HCT116 (cell line): ENCODE measurements around the gene SNAPC2. TPM values are rescaled to one million over a fixed set of nuclear protein-coding genes. Genes with fewer than 3 reads are reported as not detected.
A peak's percentile ranks its signal among the peaks of the same experiment; 100 is the strongest.

Source experiments
- ATAC-seq: fragments of 200-7000 bp; cut with Tn5 transposase; 2 replicates; pipeline ENCODE4 v1.9.1; 2020; ENCODE audit warnings: mild to moderate bottlenecking, moderate library complexity
- BruUV-seq: library from RNA; stranded (reverse); fragments of 400-500 nt; replicated peaks from 2 replicates; lab custom pipeline; 2021; lab: Mats Ljungman, UMichigan
- CTCF ChIA-PET: fragments of 300-600 bp; sonication (Branson Sonifier 250); formaldehyde crosslinking; loops from one replicate; lab custom pipeline; 2021; ENCODE audit warnings: antibody characterized with exemption; lab: Charles Lee
- POLR2A ChIA-PET: fragments of 300-600, 350-600 bp; sonication (Branson Sonifier 250); formaldehyde crosslinking; loops from one replicate; lab custom pipeline; 2021; ENCODE audit warnings: antibody characterized with exemption; lab: Charles Lee
- RAD21 ChIA-PET, 2 experiments: fragments of 300-600 bp; sonication (Branson Sonifier 250); formaldehyde crosslinking; loops; one replicate each; lab custom pipeline; 2023; ENCODE audit warnings: low total read pairs in 2 of 2; ENCODE audit not compliant: uncharacterized antibody in 2 of 2, unreplicated experiment in 2 of 2, low non-redundant PET in 1 of 2; lab: Charles Lee
- DNase-seq: peaks from one replicate; pipeline ENCODE4 v3.0.0-alpha.2; 2010; ENCODE audit warnings: low read depth, low spot score
- H2AFZ ChIP-seq: fragments of 200-600 bp; shearing (Covaris generic), sonication (generic); 2 replicates; pipeline ENCODE4 v1.6.1; 2017; ENCODE audit warnings: low read depth, mixed run types, mixed read lengths, antibody characterized with exemption, low read length; ENCODE audit not compliant: poor library complexity, severe bottlenecking
- H3K27ac ChIP-seq: 2 replicates; pipeline ENCODE4 v1.5.1; 2012; ENCODE audit warnings: low read depth, low read length
- H3K27me3 ChIP-seq: fragments of 200-600 bp; sonication (generic); 2 replicates; pipeline ENCODE4 v1.6.1; 2016; ENCODE audit warnings: mixed run types, low read length, mixed read lengths; ENCODE audit not compliant: insufficient read depth
- H3K36me3 ChIP-seq, 2 experiments: fragments of 200-500 bp in 1 of 2; fragments of 200-600 bp in 1 of 2; sonication (Bioruptor generic) in 1 of 2; sonication (generic) in 1 of 2; 2 replicates each; pipeline versions ENCODE4 v1.5.1 to v1.6.1; 2014 to 2016; ENCODE audit warnings: low read length in 2 of 2, inconsistent platforms in 1 of 2, mixed read lengths in 1 of 2, mixed run types in 1 of 2; ENCODE audit not compliant: insufficient read depth in 2 of 2, control insufficient read depth in 1 of 2
- H3K4me1 ChIP-seq, 2 experiments: fragments of 200-600 bp in 1 of 2; sonication (generic) in 1 of 2; 2 replicates each; pipeline versions ENCODE4 v1.5.1 to v1.6.1; 2012 to 2017; ENCODE audit warnings: low read length in 2 of 2, inconsistent platforms in 1 of 2, mild to moderate bottlenecking in 1 of 2, mixed read lengths in 1 of 2, mixed run types in 1 of 2, moderate library complexity in 1 of 2; ENCODE audit not compliant: insufficient read depth in 2 of 2, control insufficient read depth in 1 of 2
- H3K4me2 ChIP-seq: fragments of 200-600 bp; sonication (generic); 2 replicates; pipeline ENCODE4 v1.6.1; 2017; ENCODE audit warnings: mixed run types, low read length, mixed read lengths
- H3K4me3 ChIP-seq, 2 experiments: fragments of 200-600 bp in 1 of 2; sonication (generic) in 1 of 2; replicated peaks in 1 of 2; 2 replicates each; pipeline ENCODE4 v1.5.1; 2011 to 2016; ENCODE audit warnings: low read length in 2 of 2, control low read depth in 1 of 2, low read depth in 1 of 2, mild to moderate bottlenecking in 1 of 2, mixed read lengths in 1 of 2, mixed run types in 1 of 2
- H3K79me2 ChIP-seq: fragments of 200-600 bp; sonication (generic); 2 replicates; pipeline ENCODE4 v1.6.1; 2017; ENCODE audit warnings: mild to moderate bottlenecking, mixed run types, low read length, moderate library complexity, mixed read lengths; ENCODE audit not compliant: insufficient read depth
- H3K9ac ChIP-seq: fragments of 200-600 bp; sonication (generic); 2 replicates; pipeline ENCODE4 v1.6.1; 2016; ENCODE audit warnings: low read length, mixed read lengths
- H3K9me2 ChIP-seq: fragments of 200-600 bp; sonication (generic), shearing (Covaris generic); 2 replicates; pipeline ENCODE4 v1.6.1; 2017; ENCODE audit warnings: mixed run types, mild to moderate bottlenecking, moderate library complexity; ENCODE audit not compliant: insufficient read depth
- H3K9me3 ChIP-seq, 2 experiments: fragments of 200-500 bp in 1 of 2; fragments of 200-600 bp in 1 of 2; sonication (Bioruptor generic) in 1 of 2; sonication (generic) in 1 of 2; 2 replicates each; pipeline ENCODE4 v1.6.1; 2014 to 2017; ENCODE audit warnings: low read length in 2 of 2, mixed read lengths in 2 of 2, inconsistent platforms in 1 of 2, low read depth in 1 of 2, mild to moderate bottlenecking in 1 of 2, mixed run types in 1 of 2, moderate library complexity in 1 of 2; ENCODE audit not compliant: control insufficient read depth in 1 of 2, insufficient read depth in 1 of 2
- H4K20me1 ChIP-seq: fragments of 200-600 bp; sonication (generic), shearing (Covaris generic); 2 replicates; pipeline ENCODE4 v1.6.1; 2017; ENCODE audit warnings: mixed run types, mild to moderate bottlenecking, moderate library complexity; ENCODE audit not compliant: insufficient read depth
- CEBPB ChIP-seq: IDR thresholded peaks from 2 replicates; pipeline ENCODE4 v1.6.1; 2012; ENCODE audit warnings: low read depth
- EZH2phosphoT487 ChIP-seq: fragments of 200-600 bp; IDR thresholded peaks from 2 replicates; pipeline ENCODE4 v1.6.1; 2018; ENCODE audit warnings: antibody characterized with exemption, borderline replicate concordance
- FOSL1 ChIP-seq: IDR thresholded peaks from 2 replicates; pipeline ENCODE4 v1.6.1; 2012; ENCODE audit warnings: low read depth
- JUND ChIP-seq: IDR thresholded peaks from 2 replicates; pipeline ENCODE4 v1.6.1; 2012
- POLR2A ChIP-seq: IDR thresholded peaks from 2 replicates; pipeline ENCODE4 v1.7.0; 2011; ENCODE audit warnings: borderline replicate concordance; ENCODE audit not compliant: insufficient read depth, insufficient read length; ENCODE audit errors: extremely low read depth
- SP1 ChIP-seq: IDR thresholded peaks from 2 replicates; pipeline ENCODE4 v1.6.1; 2012; ENCODE audit warnings: low read depth
- SRF ChIP-seq: IDR thresholded peaks from 2 replicates; pipeline ENCODE4 v1.6.1; 2012; ENCODE audit warnings: low read depth
- ZNF274 ChIP-seq: fragments of 200-500 bp; sonication (Bioruptor generic); IDR thresholded peaks from 2 replicates; pipeline ENCODE4 v1.6.1; 2014; ENCODE audit warnings: mild to moderate bottlenecking, low read depth, low read length, inconsistent platforms
- intact Hi-C: fragments of 100-400 bp; cut with micrococcal nuclease; formaldehyde crosslinking; loops from 2 replicates; pipeline ENCODE4 v1.10.0; 2022
- total RNA-seq: library from RNA; stranded (reverse); gene quantifications from one replicate; pipeline ENCODE4 v1.2.1, GENCODE V29; 2021; ENCODE audit not compliant: unreplicated experiment
- TF ChIP-seq, protein P1 (sequence below): IDR thresholded peaks from 2 replicates; pipeline ENCODE4 v1.6.1; 2012

The SNAPC2 gene
- total RNA-seq, 1 experiment from 2014 or later, result 42.9 TPM

- CTCF ChIA-PET, result no interaction called here
- Histone ChIP-seq H3K4me1 (peaks cover 0 to 3% of the 10 kb centered on the region in 2 experiments; a peak in 1 of 4 replicates), H3K4me3 (no peak overlapping the region), H3K27ac (no peak overlapping the region), H3K79me2 (peaks cover 32% of the 10 kb centered on the region), H3K4me2 (no peak overlapping the region), H4K20me1 (no peaks in the 10 kb centered on the region), H2AFZ (no peak overlapping the region), H3K27me3 (no peaks in the 10 kb centered on the region), H3K9ac (no peak overlapping the region), H3K9me3 (no peaks in the 10 kb centered on the region), H3K36me3 (peaks cover 0 to 9% of the 10 kb centered on the region in 2 experiments; a peak in 2 of 4 replicates), H3K9me2 (no peaks in the 10 kb centered on the region)
- ATAC-seq (peak; percentile 42; the same call in 1 of the 2 replicates), DNase-seq (no peak)
- no peak for TF ChIP-seq FOSL1
- TF ChIP-seq CEBPB, result no peak
- BruUV-seq, result no TSS peak
- intact Hi-C loops, result no loop called here
- RAD21 ChIA-PET, result no interaction called here
- POLR2A ChIA-PET, result no interaction called here
Measured at GRCh38 chr19:7894612-7895309, 25.4 kb upstream of the SNAPC2 start.

- Histone ChIP-seq H3K4me1 (no peaks in the 10 kb centered on the region; a peak in 1 of 4 replicates), H3K4me2 (no peak overlapping the region), H3K9me2 (no peaks in the 10 kb centered on the region), H3K27ac (no peak overlapping the region), H4K20me1 (no peaks in the 10 kb centered on the region), H3K4me3 (no peak overlapping the region), H3K79me2 (peaks cover 26% of the 10 kb centered on the region), H3K36me3 (peaks cover 0 to 9% of the 10 kb centered on the region in 2 experiments; a peak in 2 of 4 replicates), H3K9ac (no peak overlapping the region), H3K9me3 (no peaks in the 10 kb centered on the region), H3K27me3 (no peaks in the 10 kb centered on the region), H2AFZ (no peak overlapping the region)
- BruUV-seq, result no TSS peak
- ChIA-PET RAD21 (no interaction called here), POLR2A (interaction anchor here (0.6 kb wide), 1 partner anchor 517 kb away, joined by 3 read pairs; the partner anchor contains the start of gene MARCHF2), CTCF (no interaction called here)
- DNase-seq (no peak), ATAC-seq (no peak)
- TF ChIP-seq CEBPB (no peak), JUND (no peak), POLR2A (no peak), FOSL1 (no peak), SRF (no peak), SP1 (no peak), EZH2phosphoT487 (no peak), ZNF274 (no peak)
- TF ChIP-seq, protein P1, sequence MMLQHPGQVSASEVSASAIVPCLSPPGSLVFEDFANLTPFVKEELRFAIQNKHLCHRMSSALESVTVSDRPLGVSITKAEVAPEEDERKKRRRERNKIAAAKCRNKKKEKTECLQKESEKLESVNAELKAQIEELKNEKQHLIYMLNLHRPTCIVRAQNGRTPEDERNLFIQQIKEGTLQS, result no peak
- intact Hi-C loops, result no loop called here
Measured at GRCh38 chr19:7895565-7895964, 24.6 kb upstream of the SNAPC2 start.
